Measurements from ENCODE around the gene SPHK1.
A peak's percentile ranks its signal among the peaks of the same experiment; 100 is the strongest.

- TF ChIP-seq, protein P1, sequence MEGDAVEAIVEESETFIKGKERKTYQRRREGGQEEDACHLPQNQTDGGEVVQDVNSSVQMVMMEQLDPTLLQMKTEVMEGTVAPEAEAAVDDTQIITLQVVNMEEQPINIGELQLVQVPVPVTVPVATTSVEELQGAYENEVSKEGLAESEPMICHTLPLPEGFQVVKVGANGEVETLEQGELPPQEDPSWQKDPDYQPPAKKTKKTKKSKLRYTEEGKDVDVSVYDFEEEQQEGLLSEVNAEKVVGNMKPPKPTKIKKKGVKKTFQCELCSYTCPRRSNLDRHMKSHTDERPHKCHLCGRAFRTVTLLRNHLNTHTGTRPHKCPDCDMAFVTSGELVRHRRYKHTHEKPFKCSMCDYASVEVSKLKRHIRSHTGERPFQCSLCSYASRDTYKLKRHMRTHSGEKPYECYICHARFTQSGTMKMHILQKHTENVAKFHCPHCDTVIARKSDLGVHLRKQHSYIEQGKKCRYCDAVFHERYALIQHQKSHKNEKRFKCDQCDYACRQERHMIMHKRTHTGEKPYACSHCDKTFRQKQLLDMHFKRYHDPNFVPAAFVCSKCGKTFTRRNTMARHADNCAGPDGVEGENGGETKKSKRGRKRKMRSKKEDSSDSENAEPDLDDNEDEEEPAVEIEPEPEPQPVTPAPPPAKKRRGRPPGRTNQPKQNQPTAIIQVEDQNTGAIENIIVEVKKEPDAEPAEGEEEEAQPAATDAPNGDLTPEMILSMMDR (IDR thresholded peaks at IDR 0.05) = peak; percentile 98
- no peak for TF ChIP-seq ZFX (IDR thresholded peaks at IDR 0.05; ENCODE audit: borderline replicate concordance)
These were observed 23.8 kb downstream of the SPHK1 start for GRCh38 chr17:76408037-76408849.

All from 22Rv1 (cell line).